HepG2 (cell line): ENCODE results near the gene CCL4. TPM values are rescaled to one million over a fixed set of nuclear protein-coding genes. Genes with fewer than 3 reads are reported as not detected.

Experiments used
- ATAC-seq: fragments of 200-7000 bp; cut with Tn5 transposase; 3 replicates; pipeline ENCODE4 v1.9.1; 2020; ENCODE audit warnings: mild to moderate bottlenecking, moderate library complexity
- BruUV-seq: library from RNA; stranded (reverse); fragments of 400-500 nt; replicated peaks from 2 replicates; lab custom pipeline; 2021; lab: Mats Ljungman, UMichigan
- CTCF ChIA-PET: fragments of 300-600 bp; formaldehyde crosslinking; extraction: SDS; loops from one replicate; lab custom pipeline; 2021; ENCODE audit warnings: low total read pairs, inconsistent platforms, low intra/inter-chr PET ratio; lab: Yijun Ruan, JAX
- POLR2A ChIA-PET: fragments of 350-600 bp; sonication (Branson Sonifier 250); formaldehyde crosslinking; loops from one replicate; lab custom pipeline; 2020; ENCODE audit warnings: antibody characterized with exemption, inconsistent platforms; lab: Yijun Ruan, JAX
- DNase-seq: peaks from one replicate; pipeline ENCODE4 v3.0.0-alpha.2; 2015; ENCODE audit warnings: low spot score
- FAIRE-seq: peaks from 3 replicates; lab custom pipeline; 2011; peaks lifted over from hg19 to GRCh38; lab: Jason Lieb, UNC
- H2AFZ ChIP-seq: one replicate; pipeline ENCODE4 v1.6.1; 2011; ENCODE audit warnings: low read length, inconsistent platforms
- H3K27ac ChIP-seq: fragments of 300-600 bp; 3 replicates; pipeline ENCODE4 v1.8.0; 2011; ENCODE audit warnings: mixed run types, mild to moderate bottlenecking, mixed read lengths, low read length, inconsistent platforms; ENCODE audit not compliant: insufficient read depth; ENCODE audit errors: extremely low read length
- H3K27me3 ChIP-seq, 2 experiments: fragments of 200-600 bp in 1 of 2; 2 replicates in 1 of 2; 3 replicates in 1 of 2; pipeline versions ENCODE4 v1.6.0 to v1.8.0; 2011; ENCODE audit warnings: low read length in 2 of 2, mild to moderate bottlenecking in 2 of 2, moderate library complexity in 2 of 2, inconsistent platforms in 1 of 2; ENCODE audit not compliant: insufficient read depth in 2 of 2, control insufficient read depth in 1 of 2
- H3K36me3 ChIP-seq, 2 experiments: fragments of 200-600 bp in 1 of 2; replicated peaks in 1 of 2; 2 replicates in 1 of 2; 3 replicates in 1 of 2; pipeline versions ENCODE4 v1.5.1 to v1.8.0; 2011; ENCODE audit warnings: low read length in 2 of 2, inconsistent platforms in 1 of 2; ENCODE audit not compliant: insufficient read depth in 2 of 2, control insufficient read depth in 1 of 2
- H3K4me1 ChIP-seq: 2 replicates; pipeline ENCODE4 v1.5.1; 2012; ENCODE audit warnings: low read length, inconsistent platforms; ENCODE audit not compliant: insufficient read depth
- H3K4me2 ChIP-seq: 2 replicates; pipeline ENCODE4 v1.6.0; 2011; ENCODE audit warnings: low read depth, low read length, inconsistent platforms
- H3K4me3 ChIP-seq, 3 experiments: fragments of 200-600 bp in 1 of 3; sonication (generic), shearing (Covaris generic) in 1 of 3; replicated peaks in 1 of 3; 2 replicates each; pipeline ENCODE4 v1.5.1; 2011 to 2016; ENCODE audit warnings: low read length in 3 of 3, inconsistent platforms in 2 of 3, low read depth in 2 of 3, mild to moderate bottlenecking in 2 of 3, control low read depth in 1 of 3, mixed read lengths in 1 of 3; ENCODE audit not compliant: insufficient read depth in 1 of 3
- H3K79me2 ChIP-seq: one replicate; pipeline ENCODE4 v1.6.1; 2011; ENCODE audit warnings: low read length, inconsistent platforms; ENCODE audit not compliant: insufficient read depth
- H3K9ac ChIP-seq: 2 replicates; pipeline ENCODE4 v1.6.0; 2011; ENCODE audit warnings: mild to moderate bottlenecking, low read depth, low read length, inconsistent platforms; ENCODE audit not compliant: insufficient read depth
- H3K9me3 ChIP-seq: 2 replicates; pipeline ENCODE4 v1.5.1; 2012; ENCODE audit warnings: mild to moderate bottlenecking, low read length
- H4K20me1 ChIP-seq: 2 replicates; pipeline ENCODE4 v1.6.0; 2011; ENCODE audit warnings: inconsistent platforms, mild to moderate bottlenecking, low read length, moderate library complexity; ENCODE audit not compliant: insufficient read depth
- EEA1 ChIP-seq: sonication (generic); formaldehyde crosslinking; IDR thresholded peaks from 2 replicates; pipeline ENCODE4 v1.5.1; 2020; ENCODE audit warnings: mild to moderate bottlenecking, missing genetic modification reagents, borderline replicate concordance
- RBM39 ChIP-seq: fragments of 200-400 bp; formaldehyde crosslinking; IDR thresholded peaks from one replicate; pipeline ENCODE4 v1.6.1; 2018; ENCODE audit warnings: antibody characterized with exemption, mild to moderate bottlenecking, low read depth, low read length; ENCODE audit not compliant: poor library complexity, severe bottlenecking
- WGBS: methylation state at CpG from one replicate; pipeline ENCODE4 v1.1.6; 2017; ENCODE audit warnings: low lambda C conversion rate; 5-methylcytosine and 5-hydroxymethylcytosine counted together
- in situ Hi-C: cut with HindIII; loops from 2 replicates; pipeline ENCODE4 v1.10.0; 2017; ENCODE audit warnings: low pct_unique_long_range_greater_than_20kb; ENCODE audit not compliant: extremely low pct_ligation_motif_present
- intact Hi-C: fragments of 100-400 bp; cut with micrococcal nuclease; formaldehyde crosslinking; loops from one replicate; pipeline ENCODE4 v1.10.0; 2022; ENCODE audit not compliant: unreplicated experiment
- polyA plus RNA-seq, 8 experiments: library from polyadenylated mRNA; depleted of rRNA in 3 of 8; stranded (reverse) in 7 of 8; unstranded in 1 of 8; fragments of >200 nt; fragmentation: Illumina TruSeq in 4 of 8; extraction: Trizol in 4 of 8; gene quantifications; 2 replicates each; pipeline versions ENCODE4 v1.2.1 to v1.2.3, GENCODE V29; 2011 to 2016; ENCODE audit warnings: low read depth in 4 of 8, missing spikeins in 1 of 8, mixed read lengths in 1 of 8; ENCODE audit not compliant: insufficient read depth in 1 of 8
- total RNA-seq, 5 experiments: library from RNA; depleted of rRNA; stranded (reverse); fragments of >200 nt; fragmentation: Illumina TruSeq; extraction: Trizol; gene quantifications; 2 replicates each; pipeline ENCODE4 v1.2.3, GENCODE V29; 2016; ENCODE audit warnings: low read depth in 1 of 5
- TF ChIP-seq, protein P1 (sequence below): sonication (generic); formaldehyde crosslinking; conservative IDR thresholded peaks from 2 replicates; pipeline ENCODE4 v1.8.0; 2022; ENCODE audit warnings: mild to moderate bottlenecking, moderate library complexity, missing genetic modification reagents
- TF ChIP-seq, protein P2 (sequence below): sonication (generic); formaldehyde crosslinking; IDR thresholded peaks from 2 replicates; pipeline ENCODE4 v1.9.0; 2021; ENCODE audit warnings: missing genetic modification reagents, borderline replicate concordance

The CCL4 gene
- total and polyA plus RNA-seq, 2 of the 13 experiments (the other 11 are each of a cell fraction or from before 2014, with no cell fraction given), result not detected

DNA sequence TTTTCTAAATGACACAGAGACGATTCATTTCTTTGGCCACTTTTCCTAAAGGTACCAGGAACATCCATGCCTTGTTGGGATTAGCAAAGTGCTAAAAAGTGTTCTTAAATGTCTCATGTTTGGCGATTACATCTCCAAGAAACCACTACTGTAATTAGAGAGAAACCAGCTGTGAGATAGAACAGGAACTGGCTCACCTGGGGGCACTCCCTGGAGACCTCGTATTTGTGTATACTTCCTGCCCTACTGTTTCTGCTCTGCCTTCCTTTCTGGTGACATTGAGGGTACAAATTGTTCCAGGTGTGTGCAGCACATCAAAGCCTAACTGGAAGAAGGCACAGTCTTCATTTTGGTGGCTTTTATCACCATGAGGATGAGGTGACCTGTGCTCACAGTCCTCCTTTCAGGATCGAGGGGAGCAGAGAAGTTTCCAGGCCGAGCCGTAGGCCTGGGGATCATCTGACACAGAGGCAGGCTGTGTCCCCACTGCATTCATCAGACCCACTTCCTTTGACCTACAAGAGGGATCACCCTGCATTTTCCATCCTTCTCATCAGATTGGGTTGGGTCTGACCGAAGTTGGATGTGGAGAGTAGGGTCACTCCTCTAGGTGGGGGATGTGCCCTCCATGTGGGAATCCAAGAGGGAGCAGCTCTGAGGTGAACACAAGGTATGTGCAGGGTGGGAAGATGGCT lies 23.7 kb downstream of the CCL4 start:
- Histone ChIP-seq H3K27ac (no peak overlapping the region), H3K36me3 (no peaks in the 10 kb centered on the region), H3K27me3 (no peaks in the 10 kb centered on the region), H3K9me3 (peaks cover 11% of the 10 kb centered on the region; the same call in 1 of the 2 replicates), H3K4me3 (no peak overlapping the region), H3K4me1 (no peaks in the 10 kb centered on the region), H4K20me1 (no peaks in the 10 kb centered on the region), H3K4me2 (no peak overlapping the region), H2AFZ (no peak overlapping the region), H3K79me2 (no peaks in the 10 kb centered on the region), H3K9ac (no peak overlapping the region)
- no peak for TF ChIP-seq RBM39
- no peak for DNase-seq
- FAIRE-seq, result no peak
- in situ Hi-C loops (no loop called here), intact Hi-C loops (no loop called here)
- WGBS, result 10% methylated on average over 7 of the region's 7 CpGs
- POLR2A ChIA-PET, result no interaction called here
- no TSS peak for BruUV-seq
- CTCF ChIA-PET, result no interaction called here
- ATAC-seq, result no peak

DNA sequence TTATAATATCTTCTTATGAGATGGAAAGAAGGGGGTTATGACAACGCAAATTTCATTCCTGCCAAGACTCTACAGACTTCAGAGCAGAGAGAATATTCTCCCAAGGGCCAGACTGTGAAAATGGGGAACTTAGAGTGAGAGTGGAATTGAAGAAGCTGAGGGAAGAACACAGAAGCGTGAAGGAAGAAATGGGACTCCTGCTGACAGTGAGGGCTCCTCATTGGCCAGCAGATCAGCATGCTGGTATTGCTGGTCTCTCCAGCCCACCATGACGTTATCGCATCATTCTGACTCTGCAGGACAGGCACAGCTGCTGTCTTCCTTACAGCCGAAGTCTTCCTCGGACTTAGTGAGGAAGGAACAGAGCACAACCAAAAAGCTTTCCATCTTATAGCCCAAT lies 24.3 kb downstream of the CCL4 start:
- POLR2A ChIA-PET, result no interaction called here
- Histone ChIP-seq H3K9ac (no peak overlapping the region), H3K36me3 (no peaks in the 10 kb centered on the region), H3K4me2 (no peak overlapping the region), H3K27ac (no peak overlapping the region), H4K20me1 (no peaks in the 10 kb centered on the region), H3K4me3 (no peak overlapping the region), H3K79me2 (no peaks in the 10 kb centered on the region), H3K4me1 (no peaks in the 10 kb centered on the region), H2AFZ (no peak overlapping the region), H3K27me3 (no peaks in the 10 kb centered on the region), H3K9me3 (peaks cover 11% of the 10 kb centered on the region; the same call in 1 of the 2 replicates)
- DNase-seq (no peak), ATAC-seq (no peak), FAIRE-seq (no peak)
- TF ChIP-seq, protein P1, sequence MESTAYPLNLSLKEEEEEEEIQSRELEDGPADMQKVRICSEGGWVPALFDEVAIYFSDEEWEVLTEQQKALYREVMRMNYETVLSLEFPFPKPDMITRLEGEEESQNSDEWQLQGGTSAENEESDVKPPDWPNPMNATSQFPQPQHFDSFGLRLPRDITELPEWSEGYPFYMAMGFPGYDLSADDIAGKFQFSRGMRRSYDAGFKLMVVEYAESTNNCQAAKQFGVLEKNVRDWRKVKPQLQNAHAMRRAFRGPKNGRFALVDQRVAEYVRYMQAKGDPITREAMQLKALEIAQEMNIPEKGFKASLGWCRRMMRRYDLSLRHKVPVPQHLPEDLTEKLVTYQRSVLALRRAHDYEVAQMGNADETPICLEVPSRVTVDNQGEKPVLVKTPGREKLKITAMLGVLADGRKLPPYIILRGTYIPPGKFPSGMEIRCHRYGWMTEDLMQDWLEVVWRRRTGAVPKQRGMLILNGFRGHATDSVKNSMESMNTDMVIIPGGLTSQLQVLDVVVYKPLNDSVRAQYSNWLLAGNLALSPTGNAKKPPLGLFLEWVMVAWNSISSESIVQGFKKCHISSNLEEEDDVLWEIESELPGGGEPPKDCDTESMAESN, result no peak
- TF ChIP-seq EEA1 (CRISPR knock-in tag), result no peak
- TF ChIP-seq, protein P2, sequence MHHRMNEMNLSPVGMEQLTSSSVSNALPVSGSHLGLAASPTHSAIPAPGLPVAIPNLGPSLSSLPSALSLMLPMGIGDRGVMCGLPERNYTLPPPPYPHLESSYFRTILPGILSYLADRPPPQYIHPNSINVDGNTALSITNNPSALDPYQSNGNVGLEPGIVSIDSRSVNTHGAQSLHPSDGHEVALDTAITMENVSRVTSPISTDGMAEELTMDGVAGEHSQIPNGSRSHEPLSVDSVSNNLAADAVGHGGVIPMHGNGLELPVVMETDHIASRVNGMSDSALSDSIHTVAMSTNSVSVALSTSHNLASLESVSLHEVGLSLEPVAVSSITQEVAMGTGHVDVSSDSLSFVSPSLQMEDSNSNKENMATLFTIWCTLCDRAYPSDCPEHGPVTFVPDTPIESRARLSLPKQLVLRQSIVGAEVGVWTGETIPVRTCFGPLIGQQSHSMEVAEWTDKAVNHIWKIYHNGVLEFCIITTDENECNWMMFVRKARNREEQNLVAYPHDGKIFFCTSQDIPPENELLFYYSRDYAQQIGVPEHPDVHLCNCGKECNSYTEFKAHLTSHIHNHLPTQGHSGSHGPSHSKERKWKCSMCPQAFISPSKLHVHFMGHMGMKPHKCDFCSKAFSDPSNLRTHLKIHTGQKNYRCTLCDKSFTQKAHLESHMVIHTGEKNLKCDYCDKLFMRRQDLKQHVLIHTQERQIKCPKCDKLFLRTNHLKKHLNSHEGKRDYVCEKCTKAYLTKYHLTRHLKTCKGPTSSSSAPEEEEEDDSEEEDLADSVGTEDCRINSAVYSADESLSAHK (CRISPR knock-in tag), result no peak
- BruUV-seq, result no TSS peak
- intact Hi-C loops (no loop called here), in situ Hi-C loops (no loop called here)
- CTCF ChIA-PET, result no interaction called here
- 25% methylated on average over 6 of the region's 6 CpGs for WGBS
